ENCODE measurements around the gene PSMD2.

GRCh38 chr3:184346480-184347190 is 47.6 kb downstream of the PSMD2 start:
- TF ChIP-seq, protein P1, sequence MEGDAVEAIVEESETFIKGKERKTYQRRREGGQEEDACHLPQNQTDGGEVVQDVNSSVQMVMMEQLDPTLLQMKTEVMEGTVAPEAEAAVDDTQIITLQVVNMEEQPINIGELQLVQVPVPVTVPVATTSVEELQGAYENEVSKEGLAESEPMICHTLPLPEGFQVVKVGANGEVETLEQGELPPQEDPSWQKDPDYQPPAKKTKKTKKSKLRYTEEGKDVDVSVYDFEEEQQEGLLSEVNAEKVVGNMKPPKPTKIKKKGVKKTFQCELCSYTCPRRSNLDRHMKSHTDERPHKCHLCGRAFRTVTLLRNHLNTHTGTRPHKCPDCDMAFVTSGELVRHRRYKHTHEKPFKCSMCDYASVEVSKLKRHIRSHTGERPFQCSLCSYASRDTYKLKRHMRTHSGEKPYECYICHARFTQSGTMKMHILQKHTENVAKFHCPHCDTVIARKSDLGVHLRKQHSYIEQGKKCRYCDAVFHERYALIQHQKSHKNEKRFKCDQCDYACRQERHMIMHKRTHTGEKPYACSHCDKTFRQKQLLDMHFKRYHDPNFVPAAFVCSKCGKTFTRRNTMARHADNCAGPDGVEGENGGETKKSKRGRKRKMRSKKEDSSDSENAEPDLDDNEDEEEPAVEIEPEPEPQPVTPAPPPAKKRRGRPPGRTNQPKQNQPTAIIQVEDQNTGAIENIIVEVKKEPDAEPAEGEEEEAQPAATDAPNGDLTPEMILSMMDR (conservative IDR thresholded peaks at IDR 0.05; ENCODE audit: low read depth, low read length): no peak
- no peak for TF ChIP-seq EZH2 (IDR thresholded peaks at IDR 0.05; ENCODE audit: borderline replicate concordance, low read depth, low read length, poor library complexity, severe bottlenecking)
